Epidermal melanocyte (primary cell): Measurements from ENCODE around the gene AGO1.

Experiments
- DNase-seq: peaks from one replicate; pipeline ENCODE4 v3.0.0; 2011; ENCODE audit warnings: low spot score; ENCODE audit not compliant: insufficient read length

The AGO1 gene

DNA sequence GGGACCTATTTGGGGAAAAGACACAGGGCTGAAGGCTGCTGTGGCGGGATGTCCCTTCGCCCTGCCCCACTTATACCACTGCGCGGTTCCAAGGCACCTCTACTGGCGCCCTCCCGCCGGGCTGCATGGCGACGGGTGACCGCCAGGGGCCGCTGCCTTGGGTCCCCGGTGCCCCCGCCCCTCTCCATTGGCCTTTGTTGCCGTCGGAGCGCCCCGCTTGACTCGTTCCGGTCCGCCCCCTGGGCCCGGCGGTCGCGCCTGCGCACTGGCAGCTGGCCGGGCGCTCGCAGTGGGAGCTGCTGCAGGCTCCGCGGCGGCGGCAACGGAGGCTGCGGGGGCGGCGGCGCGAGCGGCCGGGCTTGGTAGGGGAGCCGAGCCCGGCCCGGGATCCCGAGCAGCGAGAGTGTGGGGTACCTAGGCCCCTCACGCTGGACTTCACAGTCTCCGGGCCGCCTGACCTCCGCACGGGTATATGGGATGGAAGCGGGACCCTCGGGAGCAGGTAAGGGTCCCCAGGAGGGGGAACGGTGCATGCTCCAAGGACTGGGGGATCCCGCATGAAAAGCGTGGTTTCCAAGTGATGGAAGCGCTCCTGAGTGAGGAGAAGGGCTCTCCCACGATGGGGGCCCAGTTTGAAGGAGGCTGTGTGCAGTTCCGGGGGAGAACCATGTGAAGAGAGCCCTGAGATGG is at the start of gene AGO1:
Gene AGO1, plus strand, starts transcription at position 265 of the 690 bp plus-strand sequence. Its CDS starts 213 bp downstream, at position 478.
- DNase-seq: peak; percentile 98

- DNase-seq: no peak
Measured at GRCh38 chr1:35833395-35833794, 49.6 kb upstream of the AGO1 start.

DNA sequence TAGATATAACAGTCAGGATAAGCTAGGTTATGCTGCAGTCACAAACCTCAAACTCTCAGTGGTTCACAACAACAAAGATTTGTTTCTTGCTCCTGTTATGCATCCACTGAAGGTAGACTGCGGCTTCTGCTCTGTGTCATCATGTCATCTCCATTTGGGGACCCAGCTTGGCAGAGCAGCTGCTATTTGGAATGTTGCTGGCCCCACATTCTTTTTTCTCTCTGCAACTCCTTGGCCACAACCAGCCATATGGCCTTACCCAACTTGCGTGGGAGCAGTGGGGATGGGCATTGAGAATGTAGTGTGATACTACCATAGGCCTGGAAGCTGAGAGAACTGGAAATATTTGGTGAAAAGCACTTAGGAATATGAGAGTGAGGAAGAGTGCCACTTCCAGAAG is 48.8 kb upstream of the AGO1 start:
- no peak for DNase-seq

DNA sequence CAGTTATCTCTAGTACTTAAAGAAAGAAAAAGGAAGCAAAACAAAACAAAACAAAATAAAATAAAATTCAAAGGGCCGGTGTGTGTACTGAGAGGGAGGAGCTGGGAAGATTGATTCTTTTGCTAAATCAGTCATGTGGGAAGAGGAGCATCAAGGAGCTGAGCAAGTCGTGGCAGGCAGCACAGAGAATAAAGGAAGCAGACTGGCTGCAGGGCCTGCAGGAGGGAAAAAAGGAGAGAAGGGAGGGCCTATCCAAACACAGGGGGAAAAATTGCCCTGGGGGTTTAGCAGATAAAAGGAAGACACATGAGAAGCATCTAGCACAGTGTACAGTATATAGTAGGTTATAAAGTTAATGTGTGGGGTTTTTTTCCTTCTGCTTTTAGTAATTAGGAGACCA is 47.6 kb upstream of the AGO1 start:
- no peak for DNase-seq

GRCh38 chr1:35836734-35837133 is 46.3 kb upstream of the AGO1 start:
- DNase-seq: no peak

- no peak for DNase-seq
Measured at GRCh38 chr1:35838693-35839245, 44.2 kb upstream of the AGO1 start.

DNA sequence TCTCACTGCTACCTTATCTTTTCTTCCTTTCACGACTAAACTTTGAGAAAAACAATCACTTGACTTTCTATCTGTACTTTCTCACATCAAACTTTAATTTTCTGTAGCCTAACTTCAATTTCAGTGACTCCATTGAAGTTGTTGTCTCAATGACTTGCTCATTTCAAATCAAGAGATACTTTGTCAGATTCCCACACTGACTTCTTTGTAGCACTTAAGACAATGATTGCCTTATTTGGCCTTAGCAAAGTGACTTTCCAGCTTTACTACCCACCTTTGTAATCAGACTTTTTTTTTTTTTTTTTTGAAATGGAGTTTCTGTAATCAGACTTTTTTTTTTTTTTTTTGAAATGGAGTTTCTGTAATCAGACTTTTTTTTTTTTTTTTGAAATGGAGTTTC is 38.2 kb upstream of the AGO1 start:
- no peak for DNase-seq

- DNase-seq: no peak
Measured at GRCh38 chr1:35845766-35846165, 37.2 kb upstream of the AGO1 start.

DNA sequence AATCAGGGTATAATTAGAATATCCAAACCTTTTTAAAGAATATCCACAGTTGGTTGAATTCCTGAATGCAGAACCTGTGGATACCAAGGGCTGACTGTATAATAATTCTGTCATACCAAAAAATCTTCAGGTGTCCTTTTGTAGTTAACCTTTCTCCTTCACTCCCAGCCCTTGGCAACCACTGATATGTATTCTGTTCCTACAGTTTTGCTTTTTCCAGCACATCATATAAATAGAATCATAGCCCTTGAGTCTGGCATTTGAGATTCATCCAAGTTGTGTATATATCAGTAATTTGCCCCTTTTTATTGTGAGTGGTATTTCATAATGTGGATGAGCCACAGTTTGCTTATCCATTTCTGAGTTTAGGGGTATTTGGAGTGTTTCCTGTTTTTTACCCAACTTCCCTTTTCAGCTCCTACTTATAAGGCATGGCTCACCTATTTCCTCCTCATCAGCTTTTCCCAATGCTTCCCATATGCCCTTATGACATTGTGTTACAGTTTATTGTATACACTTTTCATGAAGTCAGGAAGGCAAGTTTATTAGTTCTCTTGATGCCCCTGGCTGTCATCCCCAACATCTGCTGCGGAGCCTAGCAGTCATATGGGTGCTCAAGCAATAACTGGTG is 35.0 kb upstream of the AGO1 start:
- DNase-seq: no peak

- no peak for DNase-seq
Measured at GRCh38 chr1:35850051-35850450, 33.0 kb upstream of the AGO1 start.

GRCh38 chr1:35850716-35851115 is 32.3 kb upstream of the AGO1 start:
- no peak for DNase-seq

DNA sequence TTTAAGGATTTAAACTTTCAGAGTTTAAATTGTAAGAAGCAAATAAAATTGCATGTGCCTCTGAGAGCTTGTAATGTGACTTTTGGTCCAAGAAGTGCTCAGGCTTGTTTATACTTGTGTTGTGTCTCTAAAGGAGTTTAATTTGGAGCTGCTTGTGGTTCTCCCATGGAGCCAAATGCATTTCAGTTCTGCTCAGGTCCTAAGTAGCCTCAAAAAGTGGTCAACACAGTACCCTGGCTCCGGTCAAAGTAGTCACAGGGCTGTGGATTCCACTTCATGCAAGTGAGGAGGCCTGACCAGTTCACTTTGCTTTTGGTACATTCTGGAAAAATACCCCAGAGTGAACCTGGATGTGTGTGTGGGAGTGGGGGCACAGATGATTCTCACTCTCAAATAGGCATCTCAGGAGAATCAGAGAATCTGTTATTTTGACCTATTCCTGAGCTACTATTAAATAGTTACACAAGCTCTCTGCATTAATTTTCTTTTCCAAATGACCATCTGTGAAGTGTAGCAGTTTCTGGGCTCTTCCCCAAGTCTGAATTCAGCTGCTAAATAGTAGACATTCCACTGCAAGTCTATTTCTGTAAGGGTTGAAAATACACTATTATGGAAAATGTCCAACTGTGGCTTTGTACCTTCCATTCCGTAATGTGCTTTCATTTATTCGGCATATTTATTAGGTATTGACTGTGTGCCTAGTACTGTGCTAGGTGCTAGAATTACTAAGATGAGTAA is 31.7 kb upstream of the AGO1 start:
- DNase-seq: no peak

DNA sequence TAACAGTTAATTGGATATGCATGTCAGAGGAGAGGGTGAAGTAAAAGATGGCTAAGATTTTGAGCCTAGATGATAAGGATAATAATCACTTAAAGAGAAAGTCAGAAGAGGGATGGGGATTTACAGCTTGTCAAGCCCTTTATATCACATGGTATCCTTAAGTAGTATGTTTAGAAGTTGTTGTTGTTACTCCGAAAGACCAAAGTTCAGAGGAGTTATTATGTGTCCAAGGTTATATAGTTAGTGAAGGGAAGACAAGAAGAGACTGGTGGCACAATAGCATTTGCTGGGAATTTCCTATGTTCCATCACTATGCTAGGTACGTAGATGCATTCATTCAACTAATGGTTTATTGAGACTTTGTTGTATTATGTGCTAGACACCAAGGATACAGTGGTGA is 30.8 kb upstream of the AGO1 start:
- DNase-seq: no peak

DNA sequence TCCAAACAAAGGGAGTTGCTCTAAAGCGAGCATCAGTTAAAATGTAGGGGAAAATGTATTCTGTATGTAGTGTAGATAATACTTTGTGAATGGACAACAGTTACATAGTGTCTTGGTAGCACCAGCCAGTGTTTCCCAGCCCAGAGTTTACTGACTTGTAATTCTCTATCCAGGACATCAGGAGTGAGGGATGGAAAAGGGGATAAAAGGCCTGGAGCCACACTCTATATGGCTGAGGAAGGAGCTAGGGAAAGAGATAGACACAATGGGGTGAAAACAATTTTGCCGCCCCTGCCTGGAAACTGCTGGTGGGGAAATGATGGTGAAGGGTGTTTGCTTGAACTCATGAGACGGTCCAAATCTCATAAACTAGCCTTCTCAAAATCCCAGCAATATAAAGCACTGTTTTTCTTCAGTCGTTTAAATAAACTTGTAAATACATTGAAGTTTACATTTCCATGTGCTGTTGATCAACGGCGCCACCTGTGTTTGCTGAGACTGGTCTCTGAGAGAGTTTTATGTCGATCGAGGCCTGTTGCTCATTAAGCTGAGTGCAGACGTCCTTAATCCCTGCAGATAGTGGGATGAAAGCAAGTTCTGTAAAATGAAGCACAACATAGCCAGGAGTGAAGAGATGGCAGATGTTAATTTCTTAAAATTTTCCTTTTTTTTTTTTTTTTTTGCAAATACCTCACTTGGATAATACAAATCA is 27.9 kb upstream of the AGO1 start:
- DNase-seq: no peak

DNA sequence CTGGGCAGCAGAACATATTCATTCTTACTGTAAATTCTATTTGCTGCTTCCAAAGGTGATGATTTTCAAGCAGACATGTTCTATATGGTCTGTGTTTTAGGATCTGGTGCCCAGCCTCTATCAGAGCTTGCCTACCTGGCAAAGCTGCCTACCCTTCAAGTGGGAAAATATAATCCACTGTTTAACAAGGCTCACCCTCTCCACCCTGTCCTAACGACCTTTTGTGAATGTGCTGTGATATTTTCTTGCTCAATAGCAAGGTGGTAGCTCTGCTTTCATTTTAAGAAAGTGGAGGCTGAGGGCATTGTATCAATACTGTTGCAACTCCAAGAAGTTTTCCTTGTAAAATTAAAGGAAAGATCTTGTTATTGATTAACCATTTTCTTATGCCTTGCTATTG is 26.0 kb upstream of the AGO1 start:
- no peak for DNase-seq

GRCh38 chr1:35857830-35858229 is 25.2 kb upstream of the AGO1 start:
- DNase-seq: no peak

GRCh38 chr1:35860696-35861095 is 22.3 kb upstream of the AGO1 start:
- no peak for DNase-seq

- DNase-seq: no peak
Measured at GRCh38 chr1:35863136-35863535, 19.9 kb upstream of the AGO1 start.

- DNase-seq: no peak
Measured at GRCh38 chr1:35863881-35864625, 19.0 kb upstream of the AGO1 start.

DNA sequence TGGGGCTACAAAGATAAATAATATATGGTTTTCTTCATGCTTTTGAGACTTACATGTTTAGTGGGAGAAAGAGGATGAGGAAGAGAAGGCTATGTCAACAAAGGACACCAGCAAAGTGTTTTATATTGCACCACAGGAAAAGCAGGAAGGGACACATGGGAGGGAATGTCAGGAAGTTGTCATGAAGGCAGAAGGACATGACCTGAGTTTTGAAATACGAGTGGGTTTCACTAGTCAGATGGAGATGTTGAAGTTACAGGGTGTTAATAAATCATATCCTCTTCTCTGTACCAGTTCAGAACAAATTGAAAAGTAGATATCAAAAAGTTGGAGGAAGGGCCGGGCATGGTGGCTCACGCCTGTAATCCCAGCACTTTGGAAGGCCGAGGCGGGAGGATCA is 18.2 kb upstream of the AGO1 start:
- no peak for DNase-seq

GRCh38 chr1:35866991-35867390 is 16.0 kb upstream of the AGO1 start:
- no peak for DNase-seq
